ENCODE results near the gene GRAMD2A.
A peak's percentile ranks its signal among the peaks of the same experiment; 100 is the strongest.

GRAMD2A gene

GRCh38 chr15:72217216-72217615, 19.6 kb upstream of the GRAMD2A start:
- no peak for DNase-seq (ENCODE audit: low spot score)

DNA sequence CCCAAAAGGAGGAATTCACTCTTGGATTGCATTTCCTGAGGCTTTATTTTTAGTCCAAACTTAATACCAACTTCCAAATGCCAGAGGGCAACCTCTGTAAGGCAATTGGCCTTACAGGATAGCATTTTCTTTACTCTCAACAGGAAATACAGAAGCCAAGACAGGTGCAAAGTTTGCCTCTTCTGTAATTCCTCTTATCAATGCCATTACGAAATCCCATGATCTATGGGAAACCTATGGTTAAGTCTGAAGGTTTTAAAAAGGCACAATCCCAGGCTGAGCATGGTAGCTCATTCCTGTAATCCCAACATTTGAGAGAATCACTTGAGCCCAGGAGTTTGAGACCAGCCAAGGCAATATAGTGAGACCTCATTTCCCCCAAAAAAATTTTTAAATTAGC, 18.5 kb upstream of the GRAMD2A start:
- DNase-seq (ENCODE audit: low spot score): no peak

GRCh38 chr15:72207558-72208085, 10.0 kb upstream of the GRAMD2A start:
- no peak for DNase-seq (ENCODE audit: low spot score)

GRCh38 chr15:72206677-72207000, 9.1 kb upstream of the GRAMD2A start:
- no peak for DNase-seq (ENCODE audit: low spot score)

DNA sequence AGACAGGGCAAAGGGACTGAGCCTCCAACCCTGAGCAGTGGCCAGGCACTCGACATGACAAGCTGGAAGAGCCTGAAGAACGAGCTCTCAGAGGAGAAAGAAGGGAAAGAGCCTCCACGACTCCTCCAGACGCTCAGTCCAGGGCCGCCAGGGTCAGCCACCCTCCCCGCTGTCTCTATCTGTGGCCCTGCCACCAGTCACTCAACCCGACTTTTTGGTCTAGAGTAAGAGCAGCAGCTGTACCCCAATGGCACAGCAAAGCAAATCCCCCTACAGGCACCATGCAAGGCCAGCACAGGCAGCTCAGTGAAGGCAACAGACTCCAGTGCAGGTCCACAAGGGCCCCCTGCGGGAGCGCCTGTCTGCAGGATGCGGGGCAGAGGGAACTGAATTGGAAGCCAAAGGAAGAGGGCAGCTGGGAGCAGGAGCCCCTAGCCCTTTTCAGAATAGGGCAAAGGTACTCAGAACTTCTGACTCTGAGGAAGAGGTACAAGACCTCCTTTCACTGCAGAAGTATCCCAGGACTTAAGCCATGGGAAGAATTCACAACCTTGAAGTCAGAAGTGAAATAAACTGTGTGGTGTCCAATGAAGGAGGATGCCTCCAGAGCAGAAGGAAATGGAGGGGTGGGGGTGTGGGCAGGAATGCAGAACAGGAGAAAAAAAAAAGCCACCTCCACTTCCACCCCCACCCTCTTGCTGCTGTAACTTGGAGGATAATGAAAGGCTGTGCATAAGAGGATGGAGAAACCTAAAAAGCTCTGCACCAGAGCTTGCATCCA, 8.5 kb upstream of the GRAMD2A start:
- no peak for DNase-seq (ENCODE audit: low spot score)

DNA sequence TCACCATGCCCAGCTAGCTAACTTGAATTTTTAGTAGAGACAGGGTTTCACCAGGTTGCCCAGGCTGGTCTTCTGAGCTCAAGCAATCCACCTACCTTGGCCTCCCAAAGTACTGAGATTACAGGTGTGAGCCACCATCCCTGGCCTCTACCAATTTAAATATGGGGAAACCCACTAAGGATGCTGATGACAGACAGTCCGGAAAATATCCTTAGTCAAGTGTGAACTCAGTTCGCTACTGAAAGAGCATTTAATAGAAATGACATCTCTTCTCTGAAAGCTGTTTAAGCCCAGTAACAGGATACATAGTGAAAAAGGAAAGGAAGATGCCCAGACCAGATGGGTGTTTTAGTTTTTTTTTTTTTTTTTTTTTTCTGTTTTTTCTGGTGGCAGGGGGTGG, 7.7 kb upstream of the GRAMD2A start:
- DNase-seq (ENCODE audit: low spot score): no peak

GRCh38 chr15:72203507-72203837, 5.9 kb upstream of the GRAMD2A start:
- no peak for DNase-seq (ENCODE audit: low spot score)

DNA sequence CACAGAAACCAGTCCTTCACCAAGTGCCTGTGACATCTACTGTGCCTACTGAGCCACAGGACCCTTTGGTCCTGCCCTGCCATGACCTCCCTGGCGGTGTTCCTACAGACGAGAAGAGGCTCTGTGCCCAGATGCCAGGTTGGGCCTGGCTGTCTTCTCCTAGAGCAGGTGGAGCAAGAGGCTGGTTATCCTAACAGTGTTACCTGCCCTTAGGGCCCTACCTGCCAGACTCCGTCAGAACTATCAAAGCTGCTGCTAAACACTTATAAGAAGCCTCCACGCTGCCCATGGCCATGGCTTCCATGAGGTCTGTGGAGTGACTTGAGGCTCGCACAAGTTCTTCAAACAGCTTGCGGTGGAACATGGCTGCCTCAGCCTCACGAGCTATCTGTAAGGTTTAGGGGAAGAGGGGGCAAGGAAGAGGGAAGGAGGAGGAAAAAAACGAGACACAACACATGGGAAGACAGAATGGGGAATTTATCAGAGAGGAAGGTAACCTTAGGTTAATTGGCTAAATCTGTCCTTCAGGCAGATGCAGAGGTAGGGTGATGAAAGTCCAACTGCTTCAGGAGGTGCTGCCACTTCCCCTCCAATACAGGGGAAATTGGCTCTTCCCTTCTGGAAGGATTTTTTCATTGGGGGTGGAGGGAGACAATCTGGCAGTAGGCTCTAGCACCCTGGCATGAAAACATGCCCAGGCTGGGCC, 5.4 kb upstream of the GRAMD2A start:
- no peak for DNase-seq (ENCODE audit: low spot score)

- no peak for DNase-seq (ENCODE audit: low spot score)
Measured at GRCh38 chr15:72202302-72202701, 4.7 kb upstream of the GRAMD2A start.

DNA sequence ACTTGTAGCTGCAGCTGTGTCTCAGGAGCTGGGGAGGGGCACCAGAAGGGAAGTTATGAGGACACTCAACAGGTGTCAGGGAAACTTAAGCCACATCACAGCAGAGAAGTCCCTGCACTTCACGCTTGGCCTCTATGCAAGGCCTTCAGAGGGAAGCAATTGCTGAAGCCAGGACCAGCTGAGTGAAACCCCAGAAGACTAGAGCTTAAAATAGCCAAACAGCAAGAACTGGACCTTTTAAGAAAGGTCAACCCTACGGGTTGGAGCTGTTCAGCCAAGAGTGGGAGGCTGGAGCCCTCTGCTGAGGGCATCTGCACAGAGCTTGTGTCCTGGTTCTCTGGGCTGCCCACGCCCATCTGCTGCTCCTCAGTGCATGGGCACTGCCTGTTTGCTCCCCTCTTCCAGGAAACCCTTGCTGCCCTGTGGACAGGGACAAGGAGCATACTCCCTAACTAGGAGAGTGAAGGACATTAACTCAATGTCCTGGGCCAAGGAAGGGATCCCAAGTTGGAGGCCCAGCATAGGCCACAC, 3.9 kb upstream of the GRAMD2A start:
- no peak for DNase-seq (ENCODE audit: low spot score)

- DNase-seq (ENCODE audit: low spot score): no peak
Measured at GRCh38 chr15:72200395-72201237, 3.0 kb upstream of the GRAMD2A start.

- peak; percentile 92 for DNase-seq (ENCODE audit: low spot score)
Measured at GRCh38 chr15:72199721-72200212, 2.2 kb upstream of the GRAMD2A start.

GRCh38 chr15:72199205-72199515, 1.6 kb upstream of the GRAMD2A start:
- DNase-seq (ENCODE audit: low spot score): no peak

DNA sequence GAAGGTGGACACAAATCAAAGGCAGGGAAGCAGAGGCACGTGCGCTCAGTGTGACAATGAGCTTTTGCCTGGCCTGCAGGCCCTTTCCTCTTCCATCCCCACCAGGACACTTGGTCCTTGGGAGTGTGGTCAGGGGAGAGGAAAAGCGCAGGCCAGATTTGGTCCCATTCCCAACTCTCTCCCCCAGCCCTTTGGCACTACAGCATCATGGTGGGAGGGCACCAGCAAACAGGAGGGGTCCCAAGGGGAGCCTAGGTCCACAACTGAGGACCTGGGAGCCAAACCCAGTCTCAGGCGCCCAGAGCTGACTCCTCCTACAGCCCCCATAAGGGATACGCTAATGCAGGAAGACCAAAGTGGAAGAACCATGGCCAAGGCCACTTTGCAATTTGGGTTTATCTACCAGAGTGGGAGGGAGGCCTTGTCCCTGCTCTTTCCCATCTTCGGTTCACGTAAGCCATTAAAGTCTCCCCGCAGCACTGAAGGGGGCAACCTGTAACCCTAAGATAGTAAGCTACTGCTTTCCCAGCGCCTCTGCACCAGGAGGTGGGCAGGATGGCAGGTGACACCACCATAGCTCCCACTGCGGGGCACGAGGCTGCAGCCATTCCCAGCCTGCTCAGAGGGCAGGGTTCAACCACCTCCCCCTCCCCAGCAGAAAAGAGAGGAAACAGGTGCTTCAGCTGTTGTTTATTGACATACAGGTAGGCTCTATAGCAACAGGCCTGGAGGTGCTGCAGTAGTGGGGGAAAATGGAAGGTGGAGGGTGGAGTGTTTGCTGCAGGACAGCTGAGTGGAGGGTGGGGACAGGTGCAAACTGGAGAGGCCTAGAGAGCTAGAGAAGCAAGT, 993 bp upstream of the GRAMD2A start:
- DNase-seq (ENCODE audit: low spot score): no peak

- no peak for DNase-seq (ENCODE audit: low spot score)
Measured at GRCh38 chr15:72197041-72197459, 537 bp downstream of the GRAMD2A start.

DNA sequence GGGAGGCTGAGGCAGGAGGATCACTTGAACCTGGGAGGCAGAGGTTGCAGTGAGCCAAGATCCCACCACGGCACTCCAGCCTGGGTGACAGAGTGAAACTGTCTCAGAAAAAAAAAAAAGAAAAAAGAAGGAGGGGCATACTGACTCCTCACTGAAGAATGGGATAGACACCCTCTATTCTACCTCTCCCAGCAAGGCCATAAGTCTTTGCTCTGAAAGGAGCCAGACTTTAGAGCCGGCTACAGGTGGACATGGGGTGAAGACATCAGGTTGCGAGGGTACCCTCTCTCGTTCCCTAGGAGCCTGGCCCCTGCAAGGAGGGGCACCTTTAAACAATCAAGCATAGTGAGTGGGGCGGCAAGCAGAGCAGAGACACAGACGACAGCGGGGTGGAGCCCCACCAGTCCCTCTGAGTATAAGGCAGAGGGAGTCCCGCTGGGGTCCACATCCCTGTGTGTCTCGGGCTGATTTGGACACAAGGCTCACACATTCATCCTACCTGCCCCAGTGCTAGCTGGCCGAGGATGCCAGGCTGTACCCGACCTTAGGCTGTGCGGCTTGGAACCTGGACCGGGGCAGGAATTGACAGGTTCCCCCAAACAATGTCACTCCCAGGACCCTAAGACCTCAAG, 1.1 kb downstream of the GRAMD2A start:
- DNase-seq (ENCODE audit: low spot score): no peak

DNA sequence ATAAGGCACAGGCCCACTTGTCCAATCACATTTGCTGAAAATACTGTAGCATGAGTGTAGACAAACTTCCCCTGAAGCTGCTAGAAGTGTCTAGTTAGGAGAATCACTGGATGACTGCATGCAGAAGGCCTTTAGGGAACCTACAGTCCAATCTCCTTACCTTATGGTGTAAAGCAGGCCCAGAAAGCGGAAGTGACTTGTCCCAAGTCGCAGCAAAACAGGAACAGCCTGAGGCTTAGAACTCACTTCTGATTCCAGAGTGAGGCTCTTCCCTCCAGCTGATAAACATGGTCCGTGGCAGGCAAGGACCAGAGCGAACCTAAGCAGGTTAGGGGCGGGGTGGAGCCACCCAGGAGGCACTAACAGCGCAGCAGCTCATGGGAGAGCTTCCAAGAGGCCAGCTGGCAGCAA, 2.5 kb downstream of the GRAMD2A start:
- no peak for DNase-seq (ENCODE audit: low spot score)

GRCh38 chr15:72193836-72194396, 3.7 kb downstream of the GRAMD2A start:
- no peak for DNase-seq (ENCODE audit: low spot score)

DNA sequence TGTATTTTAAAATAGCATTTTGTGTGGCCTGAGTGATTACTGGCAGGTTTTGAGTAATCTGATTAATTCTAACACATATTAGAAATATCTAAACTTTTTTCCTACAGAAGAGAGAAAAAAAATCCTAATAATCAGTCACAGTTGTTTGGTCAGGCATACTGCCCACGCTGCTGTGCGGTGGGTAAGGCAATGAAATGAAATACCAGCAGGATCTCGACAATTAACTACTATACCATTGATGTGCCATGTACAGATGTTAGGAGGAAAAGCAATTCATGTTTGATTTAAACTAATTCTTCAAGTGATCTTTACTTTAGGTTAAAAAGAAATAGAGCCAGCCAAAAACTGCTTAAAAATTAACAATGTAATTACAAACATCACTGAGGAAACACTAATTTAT, 5.2 kb downstream of the GRAMD2A start:
- no peak for DNase-seq (ENCODE audit: low spot score)

DNA sequence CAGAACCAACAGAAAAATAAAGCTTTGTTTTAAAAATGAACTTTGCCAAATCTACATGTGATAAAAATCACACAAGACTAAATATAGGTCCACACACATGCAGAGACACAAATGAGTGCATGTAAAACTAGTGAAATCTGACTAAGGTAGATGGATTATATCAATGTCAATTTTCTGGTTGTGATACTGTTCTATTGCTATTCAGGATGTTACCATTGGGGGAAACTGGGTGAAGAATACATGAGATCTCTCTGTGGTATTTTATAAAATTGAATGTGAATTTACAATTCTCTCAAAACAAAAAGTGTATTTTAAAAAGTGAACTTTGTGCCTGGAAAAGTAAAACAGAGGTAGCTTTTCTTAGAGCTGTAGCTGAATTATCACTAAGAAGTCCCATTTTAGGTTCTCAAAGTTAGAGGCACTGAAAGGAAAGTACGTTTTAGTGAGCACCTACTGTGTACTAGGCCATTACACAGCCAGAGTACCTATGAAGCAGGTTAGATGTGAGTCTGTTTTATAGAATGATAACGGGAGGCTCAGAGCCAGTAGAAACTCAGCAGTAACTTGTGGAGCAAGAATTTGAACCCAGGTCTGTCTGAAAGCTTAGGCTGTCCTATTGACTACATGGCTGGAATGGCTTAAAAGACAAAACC, 8.2 kb downstream of the GRAMD2A start:
- DNase-seq (ENCODE audit: low spot score): no peak

All from HuH-7 (cell line).